Uterus (tissue), 2 donors: Measurements from ENCODE around the gene C1GALT1.

ENCODE experiments used
- POLR2A ChIP-seq, 2 donors: fragments of 450-650 bp; IDR thresholded peaks; one replicate each; pipeline ENCODE4 v1.6.1; 2016; ENCODE audit warnings: antibody characterized with exemption in 2 of 2, mild to moderate bottlenecking in 1 of 2, moderate library complexity in 1 of 2
- TF ChIP-seq, protein P1 (sequence below), 4 experiments: fragments of 200-600 bp in 2 of 4; fragments of 450-650 bp in 2 of 4; sonication (generic) in 2 of 4; IDR thresholded peaks; one replicate each; pipeline ENCODE4 v1.5.1; 2016 to 2019; ENCODE audit warnings: antibody characterized with exemption in 4 of 4, mild to moderate bottlenecking in 2 of 4, moderate library complexity in 1 of 4

GRCh38 chr7:7188091-7188490 is 5.7 kb downstream of the C1GALT1 start:
- no peak for TF ChIP-seq POLR2A (IDR thresholded peaks at IDR 0.05)
- TF ChIP-seq, protein P1, sequence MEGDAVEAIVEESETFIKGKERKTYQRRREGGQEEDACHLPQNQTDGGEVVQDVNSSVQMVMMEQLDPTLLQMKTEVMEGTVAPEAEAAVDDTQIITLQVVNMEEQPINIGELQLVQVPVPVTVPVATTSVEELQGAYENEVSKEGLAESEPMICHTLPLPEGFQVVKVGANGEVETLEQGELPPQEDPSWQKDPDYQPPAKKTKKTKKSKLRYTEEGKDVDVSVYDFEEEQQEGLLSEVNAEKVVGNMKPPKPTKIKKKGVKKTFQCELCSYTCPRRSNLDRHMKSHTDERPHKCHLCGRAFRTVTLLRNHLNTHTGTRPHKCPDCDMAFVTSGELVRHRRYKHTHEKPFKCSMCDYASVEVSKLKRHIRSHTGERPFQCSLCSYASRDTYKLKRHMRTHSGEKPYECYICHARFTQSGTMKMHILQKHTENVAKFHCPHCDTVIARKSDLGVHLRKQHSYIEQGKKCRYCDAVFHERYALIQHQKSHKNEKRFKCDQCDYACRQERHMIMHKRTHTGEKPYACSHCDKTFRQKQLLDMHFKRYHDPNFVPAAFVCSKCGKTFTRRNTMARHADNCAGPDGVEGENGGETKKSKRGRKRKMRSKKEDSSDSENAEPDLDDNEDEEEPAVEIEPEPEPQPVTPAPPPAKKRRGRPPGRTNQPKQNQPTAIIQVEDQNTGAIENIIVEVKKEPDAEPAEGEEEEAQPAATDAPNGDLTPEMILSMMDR (IDR thresholded peaks at IDR 0.05), result no peak
